Measurements from ENCODE around the gene ZNF451.

The ZNF451 gene

DNA sequence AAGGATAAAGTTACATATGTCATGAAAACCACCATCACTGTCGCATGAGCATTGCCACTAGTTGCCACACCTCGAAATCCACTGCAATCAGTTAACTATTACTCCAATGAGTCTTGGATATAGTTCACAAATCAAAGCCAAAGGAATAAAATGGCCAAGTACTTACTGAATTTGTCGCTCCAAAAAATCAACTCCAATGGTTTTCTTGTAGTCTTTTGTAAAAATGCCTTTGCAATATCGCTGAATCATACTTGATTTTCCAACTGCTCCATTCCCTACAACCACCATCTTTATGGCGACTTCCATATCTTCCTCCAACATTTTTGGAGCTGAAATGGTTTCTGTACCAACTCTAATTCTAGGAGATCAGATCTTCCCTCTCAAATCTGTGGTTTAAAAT, 120.1 kb downstream of the ZNF451 start:
- no peak for DNase-seq

DNA sequence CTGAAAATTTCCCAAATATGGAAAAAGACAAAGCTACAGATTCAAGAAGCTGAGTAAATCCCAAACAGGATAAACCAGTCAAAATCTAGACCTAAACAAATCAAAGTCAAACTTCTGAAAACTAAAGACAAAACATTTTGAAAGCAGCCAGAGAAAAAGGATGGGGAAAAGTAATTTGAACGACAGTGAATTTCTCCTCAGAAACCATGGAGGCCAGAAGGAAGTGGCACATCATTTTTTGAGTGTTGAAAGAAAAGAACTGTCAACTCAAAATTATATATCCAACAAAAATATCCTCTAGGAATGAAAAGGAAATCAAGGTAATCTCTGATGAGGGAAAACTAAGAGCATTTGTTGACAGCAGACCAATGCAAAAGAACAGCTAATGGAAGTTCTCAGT, 125.3 kb downstream of the ZNF451 start:
- DNase-seq: no peak

- no peak for DNase-seq
Measured at GRCh38 chr6:57216235-57217101, 126.5 kb downstream of the ZNF451 start.

- no peak for DNase-seq
Measured at GRCh38 chr6:57217270-57217669, 127.3 kb downstream of the ZNF451 start.

All from NCI-H345 (cell line).